ENCODE results near the gene PGM1.

DNA sequence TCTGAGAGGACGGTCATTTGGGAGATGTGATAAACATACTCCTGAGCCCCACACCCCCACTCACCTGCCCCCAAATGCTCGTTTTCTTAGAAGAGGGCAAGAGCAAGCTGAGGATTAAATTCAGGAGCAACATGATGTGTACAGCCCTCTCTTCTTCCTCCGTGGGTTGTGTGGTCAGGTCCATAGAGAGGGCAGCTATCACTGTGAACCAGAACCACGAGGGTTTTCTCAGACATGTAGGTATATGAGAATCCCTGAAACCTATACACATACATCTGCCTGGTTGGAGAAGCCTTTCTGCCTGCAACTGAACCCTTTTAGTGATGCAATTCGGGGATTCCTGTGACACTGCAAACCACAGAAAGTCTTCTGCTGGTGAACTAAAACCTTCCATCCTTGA lies 38.9 kb downstream of the PGM1 start:
- TF ChIP-seq POLR2A (IDR thresholded peaks at IDR 0.05): no peak
- TF ChIP-seq, protein P1, sequence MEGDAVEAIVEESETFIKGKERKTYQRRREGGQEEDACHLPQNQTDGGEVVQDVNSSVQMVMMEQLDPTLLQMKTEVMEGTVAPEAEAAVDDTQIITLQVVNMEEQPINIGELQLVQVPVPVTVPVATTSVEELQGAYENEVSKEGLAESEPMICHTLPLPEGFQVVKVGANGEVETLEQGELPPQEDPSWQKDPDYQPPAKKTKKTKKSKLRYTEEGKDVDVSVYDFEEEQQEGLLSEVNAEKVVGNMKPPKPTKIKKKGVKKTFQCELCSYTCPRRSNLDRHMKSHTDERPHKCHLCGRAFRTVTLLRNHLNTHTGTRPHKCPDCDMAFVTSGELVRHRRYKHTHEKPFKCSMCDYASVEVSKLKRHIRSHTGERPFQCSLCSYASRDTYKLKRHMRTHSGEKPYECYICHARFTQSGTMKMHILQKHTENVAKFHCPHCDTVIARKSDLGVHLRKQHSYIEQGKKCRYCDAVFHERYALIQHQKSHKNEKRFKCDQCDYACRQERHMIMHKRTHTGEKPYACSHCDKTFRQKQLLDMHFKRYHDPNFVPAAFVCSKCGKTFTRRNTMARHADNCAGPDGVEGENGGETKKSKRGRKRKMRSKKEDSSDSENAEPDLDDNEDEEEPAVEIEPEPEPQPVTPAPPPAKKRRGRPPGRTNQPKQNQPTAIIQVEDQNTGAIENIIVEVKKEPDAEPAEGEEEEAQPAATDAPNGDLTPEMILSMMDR (IDR thresholded peaks at IDR 0.05 in 8 of 11, conservative IDR thresholded peaks at IDR 0.05 in 3 of 11): no peak

Data from spleen (tissue), 7 donors.